B cell (primary cell): Measurements from ENCODE around the gene CMTM1. TPM values are rescaled to one million over a fixed set of nuclear protein-coding genes. Genes with fewer than 3 reads are reported as not detected.

ENCODE experiments used
- ATAC-seq: fragments of 200-7000 bp; cut with Tn5 transposase; one replicate; pipeline ENCODE4 v1.10.0; 2021; ENCODE audit warnings: low read depth, mild to moderate bottlenecking, moderate number of reproducible peaks, moderate library complexity
- CTCF ChIA-PET: fragments of 350-600 bp; sonication (Branson Sonifier 250); formaldehyde crosslinking; loops from one replicate; lab custom pipeline; 2021; ENCODE audit warnings: antibody characterized with exemption, inconsistent platforms; lab: Charles Lee
- POLR2A ChIA-PET: fragments of 350-600 bp; sonication (Branson Sonifier 250); formaldehyde crosslinking; loops from one replicate; lab custom pipeline; 2021; ENCODE audit warnings: antibody characterized with exemption; lab: Charles Lee
- DNase-seq: peaks from one replicate; pipeline ENCODE4 v3.0.0; 2013
- H2AFZ ChIP-seq: 2 replicates; pipeline ENCODE4 v1.6.1; 2012; ENCODE audit warnings: mild to moderate bottlenecking, low read depth, low read length; ENCODE audit not compliant: insufficient read depth, poor library complexity, severe bottlenecking
- H3K27ac ChIP-seq, 2 donors: 1 replicate in 1 of 2; 2 replicates in 1 of 2; pipeline ENCODE4 v1.5.1; 2012 to 2013; ENCODE audit warnings: low read length in 2 of 2, mild to moderate bottlenecking in 2 of 2, moderate library complexity in 1 of 2
- H3K27me3 ChIP-seq, 4 experiments: fragments of 200-600 bp in 1 of 4; sonication (generic) in 1 of 4; replicated peaks in 1 of 4; 1 replicate in 2 of 4; 2 replicates in 2 of 4; pipeline versions ENCODE4 v1.6.1 to v1.7.0; 2013 to 2016; ENCODE audit warnings: low read length in 3 of 4, mild to moderate bottlenecking in 2 of 4, mixed read lengths in 1 of 4, moderate library complexity in 1 of 4; ENCODE audit not compliant: insufficient read depth in 4 of 4, control insufficient read depth in 3 of 4; ENCODE audit errors: control extremely low read depth in 1 of 4
- H3K36me3 ChIP-seq, 2 experiments: replicated peaks in 1 of 2; 1 replicate in 1 of 2; 2 replicates in 1 of 2; pipeline versions ENCODE4 v1.6.1 to v1.7.1; 2013; ENCODE audit warnings: low read length in 1 of 2; ENCODE audit not compliant: insufficient read depth in 2 of 2, control insufficient read depth in 1 of 2; ENCODE audit errors: control extremely low read depth in 1 of 2, extremely low read depth in 1 of 2
- H3K4me1 ChIP-seq, 2 donors: fragments of 200-600 bp in 1 of 2; sonication (generic) in 1 of 2; 1 replicate in 1 of 2; 2 replicates in 1 of 2; pipeline versions ENCODE4 v1.5.1 to v1.6.1; 2013 to 2017; ENCODE audit warnings: low read length in 2 of 2; ENCODE audit not compliant: control insufficient read depth in 2 of 2, insufficient read depth in 2 of 2
- H3K4me2 ChIP-seq: replicated peaks from 2 replicates; pipeline ENCODE3; 2012; ENCODE audit warnings: mild to moderate bottlenecking, low read depth, low read length; ENCODE audit not compliant: poor library complexity, severe bottlenecking
- H3K4me3 ChIP-seq, 5 experiments: fragments of 200-600 bp in 1 of 5; sonication (generic) in 1 of 5; 1 replicate in 3 of 5; 2 replicates in 2 of 5; pipeline versions ENCODE4 v1.5.1 to v1.7.0; 2011 to 2016; ENCODE audit warnings: low read length in 4 of 5, mild to moderate bottlenecking in 4 of 5, low read depth in 2 of 5, control low read depth in 1 of 5, moderate library complexity in 1 of 5; ENCODE audit not compliant: insufficient read depth in 1 of 5; ENCODE audit errors: control extremely low read depth in 1 of 5, extremely low read depth in 1 of 5
- H3K79me2 ChIP-seq: fragments of 200-600 bp; sonication (generic); one replicate; pipeline ENCODE4 v1.6.0; 2016; ENCODE audit warnings: low read length; ENCODE audit not compliant: control insufficient read depth, insufficient read depth
- H3K9ac ChIP-seq: fragments of 200-600 bp; sonication (generic); 2 replicates; pipeline ENCODE4 v1.6.1; 2017; ENCODE audit warnings: mild to moderate bottlenecking, low read length, moderate library complexity
- H3K9me3 ChIP-seq, 3 donors: one replicate each; pipeline versions ENCODE4 v1.6.1 to v1.7.1; 2013; ENCODE audit warnings: low read length in 2 of 3; ENCODE audit not compliant: control insufficient read depth in 2 of 3, insufficient read depth in 1 of 3; ENCODE audit errors: control extremely low read depth in 1 of 3
- H4K20me1 ChIP-seq: 2 replicates; pipeline ENCODE4 v1.6.0; 2012; ENCODE audit warnings: mild to moderate bottlenecking, low read length; ENCODE audit not compliant: insufficient read depth, control insufficient read depth, poor library complexity, severe bottlenecking
- H3K27ac Mint-ChIP-seq: one replicate; pipeline ENCODE4 v1.8.0; 2021; ENCODE audit warnings: mixed read lengths
- H3K27me3 Mint-ChIP-seq: one replicate; pipeline ENCODE4 v1.8.0; 2021; ENCODE audit warnings: mixed read lengths
- H3K4me1 Mint-ChIP-seq: one replicate; pipeline ENCODE4 v1.8.0; 2021; ENCODE audit warnings: mixed read lengths
- H3K4me3 Mint-ChIP-seq: one replicate; pipeline ENCODE4 v1.8.0; 2021; ENCODE audit warnings: mixed read lengths
- H3K9me3 Mint-ChIP-seq: one replicate; pipeline ENCODE4 v1.8.0; 2022; ENCODE audit warnings: mixed read lengths; ENCODE audit not compliant: insufficient read depth
- CTCF ChIP-seq: fragments of 200-600 bp; IDR thresholded peaks from one replicate; pipeline ENCODE4 v1.8.0; 2022; ENCODE audit warnings: antibody characterized with exemption, mild to moderate bottlenecking
- EZH2 ChIP-seq: IDR thresholded peaks from 2 replicates; pipeline ENCODE4 v1.6.1; 2012; ENCODE audit warnings: borderline replicate concordance, low read depth, mild to moderate bottlenecking, moderate library complexity, low read length; ENCODE audit not compliant: insufficient read depth, poor library complexity, severe bottlenecking
- WGBS: methylation state at CpG from one replicate; pipeline ENCODE4 v1.1.5; 2013; ENCODE audit warnings: missing lambda C conversion rate; ENCODE audit not compliant: insufficient coverage; 5-methylcytosine and 5-hydroxymethylcytosine counted together
- intact Hi-C: fragments of 100-400 bp; cut with micrococcal nuclease; formaldehyde crosslinking; loops from one replicate; pipeline ENCODE4 v1.10.0; 2022
- polyA plus RNA-seq: library from polyadenylated mRNA; depleted of rRNA; stranded (reverse); fragments of >200 nt; gene quantifications from 2 replicates; pipeline ENCODE4 v1.2.3, GENCODE V29; 2012
- total RNA-seq, 2 donors: library from RNA; stranded (reverse); fragments of 120-200 nt in 1 of 2; gene quantifications; 1 replicate in 1 of 2; 2 replicates in 1 of 2; pipeline versions ENCODE4 v1.2.3 to v1.2.4, GENCODE V29; 2013 to 2022

CMTM1 gene
- total and polyA plus RNA-seq, 2 donors (not counting 1 experiment from before 2014, with no cell fraction given) = 1.6 to 5.9 TPM

DNA sequence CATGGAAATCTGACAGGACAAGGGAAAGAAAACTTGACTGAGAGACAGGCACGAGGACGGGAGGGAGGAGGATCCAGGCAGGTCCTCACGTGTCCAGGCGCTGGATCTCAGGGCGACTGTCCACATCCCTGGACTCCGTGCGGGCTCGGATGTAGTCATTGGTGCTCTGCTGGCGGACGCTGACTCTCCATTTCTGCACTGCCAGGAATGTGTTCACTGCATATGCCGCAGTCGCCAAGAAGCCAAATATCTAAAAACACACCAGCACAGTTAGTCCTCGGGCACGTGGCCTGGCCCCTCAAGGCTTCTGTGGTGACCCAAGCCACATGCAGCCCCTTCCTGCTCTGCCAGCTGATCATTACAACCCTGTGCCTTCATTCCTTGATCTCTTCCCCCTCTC is 55.7 kb downstream of the CMTM1 start:
- Histone ChIP-seq H3K27me3 (peaks cover 0 to 9% (median 5%) of the 10 kb centered on the region in 4 experiments), H3K4me1 (no peaks in the 10 kb centered on the region), H3K4me3 (no peak overlapping the region), H3K9ac (no peak overlapping the region), H3K79me2 (no peaks in the 10 kb centered on the region), H3K9me3 (no peaks in the 10 kb centered on the region), H3K4me2 (no peak overlapping the region), H2AFZ (no peak overlapping the region), H4K20me1 (no peaks in the 10 kb centered on the region), H3K36me3 (no peaks in the 10 kb centered on the region), H3K27ac (no peak overlapping the region)
- Mint-ChIP-seq H3K27ac (no peak overlapping the region), H3K9me3 (no peaks in the 10 kb centered on the region), H3K4me1 (no peaks in the 10 kb centered on the region), H3K27me3 (peaks cover 41% of the 10 kb centered on the region), H3K4me3 (no peak overlapping the region)
- 92% methylated on average over 14 of the region's 14 CpGs for WGBS
- ChIA-PET CTCF (no interaction called here), POLR2A (no interaction called here)
- intact Hi-C loops = no loop called here
- no peak for ATAC-seq
- DNase-seq = no peak
- TF ChIP-seq EZH2 (no peak), CTCF (no peak)

- no peak overlapping the region for H3K4me2 ChIP-seq
- ATAC-seq = no peak
- POLR2A ChIA-PET = no interaction called here
These were observed 56.6 kb downstream of the CMTM1 start for GRCh38 chr16:66622863-66623262.

More at GRCh38 chr16:66622863-66623262, 56.6 kb downstream of the CMTM1 start:
- H2AFZ ChIP-seq = no peak overlapping the region
- H3K9me3 ChIP-seq = no peaks in the 10 kb centered on the region
- no peaks in the 10 kb centered on the region for H3K79me2 ChIP-seq
- H3K27ac Mint-ChIP-seq = no peak overlapping the region
- H3K4me1 Mint-ChIP-seq = no peaks in the 10 kb centered on the region
- no peaks in the 10 kb centered on the region for H4K20me1 ChIP-seq
- DNase-seq = no peak
- WGBS = 79% methylated on average over 3 of the region's 3 CpGs
- TF ChIP-seq EZH2 = no peak
- no peak for TF ChIP-seq CTCF
- no peaks in the 10 kb centered on the region for H3K4me1 ChIP-seq
- no peak overlapping the region for H3K4me3 Mint-ChIP-seq
- peaks cover 40% of the 10 kb centered on the region for H3K27me3 Mint-ChIP-seq
- no peak overlapping the region for H3K9ac ChIP-seq
- H3K4me3 ChIP-seq = no peak overlapping the region
- H3K36me3 ChIP-seq = no peaks in the 10 kb centered on the region
- CTCF ChIA-PET = interaction anchor here (0.9 kb wide), 1 partner anchor 28 kb away, joined by 3 read pairs; no protein-coding TSS in a partner anchor
- H3K9me3 Mint-ChIP-seq = no peaks in the 10 kb centered on the region
- peaks cover 0 to 9% (median 5%) of the 10 kb centered on the region in 4 experiments for H3K27me3 ChIP-seq
- intact Hi-C loops = no loop called here
- no peak overlapping the region for H3K27ac ChIP-seq
